Transverse colon (tissue), 4 donors: ENCODE results near the gene MAB21L2. TPM values are rescaled to one million over a fixed set of nuclear protein-coding genes. Genes with fewer than 3 reads are reported as not detected.

ENCODE experiments used
- DNase-seq: peaks from one replicate; pipeline ENCODE4 v3.0.0-alpha.2; 2019
- H3K27ac ChIP-seq, 4 donors: fragments of 200-600 bp; sonication (generic); 2 replicates each; pipeline ENCODE4 v1.5.1; 2016 to 2018; ENCODE audit warnings: inconsistent platforms in 4 of 4
- H3K27me3 ChIP-seq: fragments of 200-600 bp; sonication (generic); 2 replicates; pipeline ENCODE4 v1.5.1; 2017; ENCODE audit warnings: inconsistent platforms
- H3K36me3 ChIP-seq, 4 donors: fragments of 200-600 bp; sonication (generic); 2 replicates each; pipeline ENCODE4 v1.5.1; 2017 to 2019; ENCODE audit warnings: inconsistent platforms in 4 of 4
- H3K4me1 ChIP-seq, 4 donors: fragments of 200-600 bp; sonication (generic); 2 replicates each; pipeline ENCODE4 v1.5.1; 2017 to 2020; ENCODE audit warnings: inconsistent platforms in 4 of 4
- H3K4me3 ChIP-seq, 4 donors: fragments of 200-600 bp; sonication (generic); 1 replicate in 1 of 4; 2 replicates in 3 of 4; pipeline versions ENCODE4 v1.5.1 to v1.6.1; 2017 to 2019; ENCODE audit warnings: inconsistent platforms in 4 of 4
- H3K9me3 ChIP-seq, 2 donors: fragments of 200-600 bp; sonication (generic); 2 replicates each; pipeline ENCODE4 v1.5.1; 2017 to 2019; ENCODE audit warnings: inconsistent platforms in 2 of 2
- CTCF ChIP-seq, 5 experiments: fragments of 200-600 bp in 3 of 5; fragments of 450-650 bp in 2 of 5; sonication (generic) in 3 of 5; IDR thresholded peaks; 1 replicate in 2 of 5; 2 replicates in 3 of 5; pipeline ENCODE4 v1.5.1; 2016 to 2017; ENCODE audit warnings: antibody characterized with exemption in 5 of 5, inconsistent platforms in 3 of 5, mild to moderate bottlenecking in 2 of 5, moderate library complexity in 1 of 5
- EP300 ChIP-seq: sonication (generic); formaldehyde crosslinking; IDR thresholded peaks from one replicate; pipeline ENCODE4 v1.6.1; 2017; ENCODE audit warnings: antibody characterized with exemption, low read depth
- POLR2A ChIP-seq: fragments of 450-650 bp; IDR thresholded peaks from one replicate; pipeline ENCODE4 v1.6.1; 2016; ENCODE audit warnings: antibody characterized with exemption, mild to moderate bottlenecking, moderate library complexity
- POLR2AphosphoS5 ChIP-seq, 3 donors: sonication (generic); formaldehyde crosslinking; IDR thresholded peaks; one replicate each; pipeline ENCODE4 v1.6.1; 2016; ENCODE audit warnings: antibody characterized with exemption in 3 of 3
- in situ Hi-C, 4 donors: fragments of 200-750 bp; cut with MboI; loops; one replicate each; pipeline versions ENCODE4 v1.15.0 to v1.15.1; 2017; ENCODE audit warnings: low sequenced_read_pairs in 3 of 4, low pct_ligation_motif_present in 1 of 4, low pct_unique_long_range_greater_than_20kb in 1 of 4
- intact Hi-C: fragments of 100-400 bp; cut with DNase I; formaldehyde crosslinking; loops from one replicate; pipeline ENCODE4 v1.15.1; 2023; ENCODE audit warnings: low total_unique reads
- total RNA-seq, 4 donors: library from RNA; depleted of rRNA; stranded (reverse); fragments of >200 nt; gene quantifications; one replicate each; pipeline ENCODE4 v1.1.0, GENCODE V29; 2016

The MAB21L2 gene
- total RNA-seq, 4 donors from 2014 or later, result 63.0 to 106 (median 78.9) TPM

GRCh38 chr4:150632639-150633038, 50.7 kb downstream of the MAB21L2 start:
- H3K36me3 ChIP-seq, result no peaks in the 10 kb centered on the region
- no peaks in the 10 kb centered on the region for H3K4me1 ChIP-seq
- no peak overlapping the region for H3K27ac ChIP-seq
- TF ChIP-seq POLR2A (no peak), EP300 (no peak), POLR2AphosphoS5 (IDR thresholded peaks at IDR 0.05) (no peak), CTCF (IDR thresholded peaks at IDR 0.05) (no peak)
- peaks cover 0 to 3% of the 10 kb centered on the region in 2 donors for H3K9me3 ChIP-seq
- in situ Hi-C loops, result no loop called here
- no peaks in the 10 kb centered on the region for H3K27me3 ChIP-seq
- intact Hi-C loops, result no loop called here
- no peak for DNase-seq
- no peak overlapping the region for H3K4me3 ChIP-seq
